Measurements from ENCODE around the gene ADH7.
"Not testable (repeated sequence)": the region's sequence is repeated elsewhere in the genome, so short reads cannot be mapped to it uniquely, and the experiment has no call there.

The ADH7 gene

GRCh38 chr4:99377341-99377740, 57.8 kb downstream of the ADH7 start:
- not testable (repeated sequence) for H3F3A ChIP-seq (ENCODE audit: insufficient read depth, low read length); H3K27me3 ChIP-seq (replicated peaks; ENCODE audit: insufficient read depth, low read length); H3K4me2 ChIP-seq (ENCODE audit: low read depth, low read length); H3K4me3 ChIP-seq (ENCODE audit: low read length); H3K9me3 ChIP-seq (replicated peaks; ENCODE audit: insufficient read depth, low read length); H3K27ac ChIP-seq (ENCODE audit: low read length); H4K20me1 ChIP-seq (ENCODE audit: insufficient read depth, low read length); H3K36me3 ChIP-seq (replicated peaks; ENCODE audit: insufficient read depth, low read length); H3K79me2 ChIP-seq (ENCODE audit: low read length); H3K9me2 ChIP-seq (replicated peaks; ENCODE audit: insufficient read depth, low read length); H3K9ac ChIP-seq (ENCODE audit: low read length); H3K4me1 ChIP-seq (ENCODE audit: low read length); H2AFZ ChIP-seq (ENCODE audit: low read length)
- peak; percentile 11 for DNase-seq
- TF ChIP-seq, protein P1, sequence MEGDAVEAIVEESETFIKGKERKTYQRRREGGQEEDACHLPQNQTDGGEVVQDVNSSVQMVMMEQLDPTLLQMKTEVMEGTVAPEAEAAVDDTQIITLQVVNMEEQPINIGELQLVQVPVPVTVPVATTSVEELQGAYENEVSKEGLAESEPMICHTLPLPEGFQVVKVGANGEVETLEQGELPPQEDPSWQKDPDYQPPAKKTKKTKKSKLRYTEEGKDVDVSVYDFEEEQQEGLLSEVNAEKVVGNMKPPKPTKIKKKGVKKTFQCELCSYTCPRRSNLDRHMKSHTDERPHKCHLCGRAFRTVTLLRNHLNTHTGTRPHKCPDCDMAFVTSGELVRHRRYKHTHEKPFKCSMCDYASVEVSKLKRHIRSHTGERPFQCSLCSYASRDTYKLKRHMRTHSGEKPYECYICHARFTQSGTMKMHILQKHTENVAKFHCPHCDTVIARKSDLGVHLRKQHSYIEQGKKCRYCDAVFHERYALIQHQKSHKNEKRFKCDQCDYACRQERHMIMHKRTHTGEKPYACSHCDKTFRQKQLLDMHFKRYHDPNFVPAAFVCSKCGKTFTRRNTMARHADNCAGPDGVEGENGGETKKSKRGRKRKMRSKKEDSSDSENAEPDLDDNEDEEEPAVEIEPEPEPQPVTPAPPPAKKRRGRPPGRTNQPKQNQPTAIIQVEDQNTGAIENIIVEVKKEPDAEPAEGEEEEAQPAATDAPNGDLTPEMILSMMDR (IDR thresholded peaks at IDR 0.05; ENCODE audit: low read length), result peak; percentile 27

GRCh38 chr4:99372464-99372863, 62.7 kb downstream of the ADH7 start:
- H3K9ac ChIP-seq (ENCODE audit: low read length); DNase-seq; H3K9me3 ChIP-seq (replicated peaks; ENCODE audit: insufficient read depth, low read length); H2AFZ ChIP-seq (ENCODE audit: low read length); H3K27ac ChIP-seq (ENCODE audit: low read length); H3K4me3 ChIP-seq (ENCODE audit: low read length); H3F3A ChIP-seq (ENCODE audit: insufficient read depth, low read length); H3K4me2 ChIP-seq (ENCODE audit: low read depth, low read length); H3K27me3 ChIP-seq (replicated peaks; ENCODE audit: insufficient read depth, low read length); H3K4me1 ChIP-seq (ENCODE audit: low read length); H3K79me2 ChIP-seq (ENCODE audit: low read length); H3K36me3 ChIP-seq (replicated peaks; ENCODE audit: insufficient read depth, low read length); H3K9me2 ChIP-seq (replicated peaks; ENCODE audit: insufficient read depth, low read length); H4K20me1 ChIP-seq (ENCODE audit: insufficient read depth, low read length): not testable (repeated sequence)

GRCh38 chr4:99367817-99368216, 67.3 kb downstream of the ADH7 start:
- not testable (repeated sequence) for H3K36me3 ChIP-seq (replicated peaks; ENCODE audit: insufficient read depth, low read length); H3K9me3 ChIP-seq (replicated peaks; ENCODE audit: insufficient read depth, low read length); H3K4me3 ChIP-seq (ENCODE audit: low read length); H3F3A ChIP-seq (ENCODE audit: insufficient read depth, low read length); H3K9ac ChIP-seq (ENCODE audit: low read length); H3K79me2 ChIP-seq (ENCODE audit: low read length); H3K4me1 ChIP-seq (ENCODE audit: low read length); H4K20me1 ChIP-seq (ENCODE audit: insufficient read depth, low read length); DNase-seq; H3K27me3 ChIP-seq (replicated peaks; ENCODE audit: insufficient read depth, low read length); H3K4me2 ChIP-seq (ENCODE audit: low read depth, low read length); H2AFZ ChIP-seq (ENCODE audit: low read length); H3K9me2 ChIP-seq (replicated peaks; ENCODE audit: insufficient read depth, low read length); H3K27ac ChIP-seq (ENCODE audit: low read length)

DNA sequence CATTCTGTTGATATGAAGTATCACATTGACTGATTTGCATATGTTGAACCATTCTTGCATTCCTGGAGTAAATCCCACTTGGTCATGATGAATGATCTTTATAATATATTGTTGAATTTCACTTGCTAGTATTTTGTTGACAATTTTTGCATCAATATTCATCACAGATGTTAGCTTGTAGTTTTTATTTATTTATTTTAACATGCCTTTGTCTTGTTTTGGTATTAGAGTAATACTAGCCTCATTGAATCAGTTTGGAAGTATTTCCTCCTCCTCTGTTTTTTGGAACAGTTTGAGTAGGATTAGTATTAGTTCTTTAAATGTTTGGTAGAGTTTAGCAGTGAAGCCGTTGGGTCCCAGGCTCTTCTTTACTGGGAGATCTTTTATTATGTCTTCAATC, 68.7 kb downstream of the ADH7 start:
- no peak overlapping the region for H3K4me2 ChIP-seq (ENCODE audit: low read depth, low read length)
- H3K36me3 ChIP-seq (replicated peaks; ENCODE audit: insufficient read depth, low read length), result no peaks in the 10 kb centered on the region
- H3K9ac ChIP-seq (ENCODE audit: low read length), result no peak overlapping the region
- no peak overlapping the region for H3K27ac ChIP-seq (ENCODE audit: low read length)
- H3K9me2 ChIP-seq (replicated peaks; ENCODE audit: insufficient read depth, low read length), result no peaks in the 10 kb centered on the region
- no peaks in the 10 kb centered on the region for H3K4me1 ChIP-seq (ENCODE audit: low read length)
- H3K79me2 ChIP-seq (ENCODE audit: low read length), result no peaks in the 10 kb centered on the region
- H3K9me3 ChIP-seq (replicated peaks; ENCODE audit: insufficient read depth, low read length), result no peaks in the 10 kb centered on the region
- H3K4me3 ChIP-seq (ENCODE audit: low read length), result no peak overlapping the region
- DNase-seq, result no peak
- no peak for TF ChIP-seq EZH2 (optimal IDR thresholded peaks at IDR 0.05; ENCODE audit: low read depth, low read length)
- no peak for TF ChIP-seq EZH2phosphoT487 (IDR thresholded peaks at IDR 0.05; ENCODE audit: low read length)
- TF ChIP-seq, protein P1 (IDR thresholded peaks at IDR 0.05; ENCODE audit: low read length), result no peak
- H3K27me3 ChIP-seq (replicated peaks; ENCODE audit: insufficient read depth, low read length), result no peaks in the 10 kb centered on the region
- no peaks in the 10 kb centered on the region for H4K20me1 ChIP-seq (ENCODE audit: insufficient read depth, low read length)
- no peak overlapping the region for H2AFZ ChIP-seq (ENCODE audit: low read length)
- H3F3A ChIP-seq (ENCODE audit: insufficient read depth, low read length), result no peaks in the 10 kb centered on the region
